KG1 (cell line): ENCODE measurements around the gene NHLRC3.
"Not testable (repeated sequence)": the region's sequence is repeated elsewhere in the genome, so short reads cannot be mapped to it uniquely, and the experiment has no call there.

ENCODE experiments used
- DNase-seq: peaks from one replicate; lab custom pipeline; 2025; lab: John Stamatoyannopoulos, UW

The NHLRC3 gene

GRCh38 chr13:39044536-39044935 is 6.3 kb downstream of the NHLRC3 start:
- no peak for DNase-seq

DNA sequence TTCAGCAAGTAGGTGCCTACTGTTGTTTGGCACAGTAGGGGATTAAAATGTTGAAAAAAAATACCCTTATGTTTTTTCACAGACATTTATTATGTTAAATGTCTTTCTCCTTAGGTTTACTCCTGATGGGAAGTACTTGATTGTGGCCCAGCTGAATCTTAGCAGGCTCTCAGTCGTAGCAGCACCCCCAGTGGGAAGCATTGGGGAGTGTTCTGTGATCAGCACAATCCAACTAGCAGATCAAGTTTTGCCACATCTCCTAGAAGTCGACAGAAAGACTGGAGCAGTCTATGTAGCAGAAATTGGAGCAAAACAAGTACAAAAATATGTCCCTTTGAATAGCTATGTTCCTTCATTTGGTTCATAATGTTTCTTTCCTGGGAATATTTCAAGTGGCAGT is 9.3 kb downstream of the NHLRC3 start:
- no peak for DNase-seq

DNA sequence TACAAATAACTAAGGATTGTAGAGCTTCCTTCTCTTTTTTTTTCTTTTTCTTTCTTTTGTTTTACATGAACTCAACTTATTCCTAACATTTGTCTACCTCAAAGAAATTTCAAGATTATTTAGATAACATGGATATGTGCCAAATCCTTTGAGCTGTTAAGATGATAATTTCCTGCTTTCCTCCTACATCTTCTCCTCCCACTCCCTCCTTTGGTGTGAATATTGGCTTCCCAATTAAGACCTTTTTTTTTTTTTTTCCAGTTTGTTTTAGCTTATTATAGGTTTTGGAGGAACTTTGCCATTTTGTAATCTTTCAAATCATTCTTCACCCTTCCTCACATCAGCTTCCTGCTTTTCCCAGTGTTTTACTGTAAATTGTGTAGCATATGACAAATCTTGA is 10.6 kb downstream of the NHLRC3 start:
- DNase-seq: no peak

DNA sequence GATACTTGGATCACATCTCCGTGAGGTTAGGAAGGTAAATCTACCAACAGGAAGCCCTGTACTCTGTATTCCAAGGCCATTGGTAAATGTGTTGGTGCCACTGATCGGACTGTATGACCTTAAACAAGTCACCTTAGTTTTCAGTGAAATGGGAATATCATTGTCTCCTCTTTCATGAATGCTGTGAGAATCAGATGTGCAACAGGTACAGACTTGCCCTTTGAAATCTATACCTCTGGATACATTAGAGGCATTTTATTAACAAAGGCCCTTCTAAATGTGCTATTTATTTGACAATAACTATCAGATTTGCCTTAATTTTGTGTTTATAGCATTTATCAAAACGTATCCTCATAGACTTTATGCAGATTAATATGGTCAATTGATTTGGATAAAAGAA is 11.0 kb downstream of the NHLRC3 start:
- no peak for DNase-seq

DNA sequence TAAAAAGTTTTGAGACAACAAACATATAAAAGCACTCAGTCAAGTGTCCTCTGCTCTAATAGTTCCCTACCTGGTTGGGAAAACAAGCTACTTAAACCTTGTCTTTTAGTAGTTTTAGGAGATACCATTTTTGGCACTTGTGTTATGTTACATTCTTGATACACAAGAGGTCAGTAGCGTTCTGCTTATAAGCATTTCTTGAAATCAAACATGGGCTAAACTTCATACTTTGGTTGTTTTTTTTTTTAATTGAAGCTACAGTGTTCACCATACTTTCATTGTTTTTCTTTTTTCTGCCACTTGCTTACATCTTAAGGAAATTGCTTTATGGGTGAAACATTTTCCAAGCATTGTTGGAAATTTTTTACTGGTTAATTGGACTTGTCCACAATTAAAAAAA is 12.9 kb downstream of the NHLRC3 start:
- peak; percentile 15 for DNase-seq

GRCh38 chr13:39052944-39053343 is 14.7 kb downstream of the NHLRC3 start:
- DNase-seq: no peak

- DNase-seq: no peak
Measured at GRCh38 chr13:39054112-39054511, 15.9 kb downstream of the NHLRC3 start.

GRCh38 chr13:39056018-39056417 is 17.8 kb downstream of the NHLRC3 start:
- no peak for DNase-seq

GRCh38 chr13:39058040-39058439 is 19.8 kb downstream of the NHLRC3 start:
- DNase-seq: no peak

DNA sequence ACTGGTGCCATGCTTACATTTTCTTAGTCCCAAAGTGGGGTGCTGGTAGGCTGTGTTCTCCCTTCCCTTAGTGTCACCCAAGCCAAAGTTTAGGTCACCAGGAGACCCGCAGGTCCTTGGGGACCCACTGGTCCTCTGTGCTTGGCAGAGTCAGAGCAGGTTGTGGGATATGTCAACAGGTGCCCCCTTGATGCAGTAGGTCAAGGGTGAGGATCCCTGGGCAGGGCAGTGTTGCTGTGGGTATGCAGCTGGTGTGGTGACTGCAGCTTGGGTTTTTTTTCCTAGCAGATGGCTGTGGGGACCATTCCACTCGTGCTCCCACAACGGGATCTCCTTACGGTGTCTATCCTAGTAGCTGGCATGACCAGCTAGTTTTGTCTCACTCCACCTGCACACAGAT is 23.7 kb downstream of the NHLRC3 start:
- DNase-seq: no peak

GRCh38 chr13:39072842-39073241 is 34.6 kb downstream of the NHLRC3 start:
- DNase-seq: no peak

DNA sequence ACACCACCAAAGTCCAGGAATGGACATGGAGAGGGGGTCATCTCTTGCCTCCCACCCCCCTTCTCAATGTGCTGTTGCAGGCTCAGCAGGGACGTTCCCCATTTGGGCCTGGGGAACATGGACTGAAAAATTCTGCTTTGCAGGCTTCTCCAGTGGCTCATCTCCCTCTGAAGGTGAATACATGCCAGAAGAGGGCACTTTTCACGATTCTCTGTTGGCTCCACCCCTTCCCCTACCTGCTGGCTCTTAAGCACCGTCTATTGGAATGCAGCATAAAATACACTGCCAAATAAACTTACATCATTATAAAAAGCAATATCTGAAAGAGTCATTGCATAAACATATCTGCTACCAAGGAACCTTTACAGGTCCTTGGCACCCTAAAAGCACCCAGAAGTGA is 35.7 kb downstream of the NHLRC3 start:
- no peak for DNase-seq

DNA sequence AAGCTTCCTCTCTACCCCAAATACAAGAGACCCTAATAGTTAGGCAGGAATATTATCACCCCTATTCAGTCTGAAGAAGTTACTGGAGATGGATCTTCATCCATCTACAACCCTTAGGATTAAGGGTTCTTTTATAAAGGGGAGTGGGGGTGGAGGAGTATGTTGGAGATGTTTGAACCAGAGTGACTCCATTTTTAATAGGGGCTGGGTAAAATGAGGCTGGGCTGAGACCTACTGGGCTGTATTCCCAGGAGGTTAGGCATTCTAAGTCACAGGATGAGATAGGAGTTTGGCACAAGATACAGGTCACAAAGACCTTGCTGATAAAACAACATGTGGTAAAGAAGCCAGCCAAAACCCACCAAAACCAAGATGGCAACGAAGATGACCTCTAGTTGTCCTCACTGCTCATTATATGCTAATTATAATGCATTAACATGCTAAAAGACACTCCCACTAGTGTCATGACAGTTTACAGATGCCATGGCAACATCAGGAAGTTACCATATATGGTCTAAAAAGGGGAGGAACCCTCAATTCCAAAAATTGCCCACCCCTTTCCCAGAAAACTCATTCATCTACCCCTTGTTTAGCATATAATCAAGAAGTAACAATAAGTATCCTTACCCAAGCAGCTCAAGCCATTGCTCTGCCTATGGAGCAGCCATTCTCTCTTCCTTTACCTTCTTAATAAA is 48.1 kb downstream of the NHLRC3 start:
- not testable (repeated sequence) for DNase-seq

DNA sequence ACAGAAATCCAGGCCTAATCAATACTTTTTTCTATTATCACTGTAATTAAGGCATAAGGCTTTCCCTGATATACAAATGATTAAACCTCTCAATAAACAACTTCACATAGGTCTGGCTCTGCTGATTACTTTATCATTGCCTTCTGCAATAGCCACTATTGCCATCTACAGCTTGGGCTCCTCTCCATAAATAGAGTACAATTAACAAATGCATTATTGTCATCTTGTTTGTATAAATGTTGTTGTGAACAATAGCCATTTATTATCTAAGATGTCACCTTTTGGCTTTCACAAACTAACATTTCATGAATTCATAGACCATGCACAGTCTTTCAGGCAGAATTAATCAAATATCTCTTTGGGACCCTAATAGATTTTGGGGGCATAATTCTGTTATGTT is 53.3 kb downstream of the NHLRC3 start:
- DNase-seq: no peak

GRCh38 chr13:39095500-39095899 is 57.2 kb downstream of the NHLRC3 start:
- no peak for DNase-seq

GRCh38 chr13:39099231-39099630 is 61.0 kb downstream of the NHLRC3 start:
- no peak for DNase-seq
